ENCODE results near the gene PDE4D. TPM values are rescaled to one million over a fixed set of nuclear protein-coding genes. Genes with fewer than 3 reads are reported as not detected.
A peak's percentile ranks its signal among the peaks of the same experiment; 100 is the strongest.

Gene PDE4D
- total RNA-seq, 1 experiment from 2014 or later = 3.3 TPM

DNA sequence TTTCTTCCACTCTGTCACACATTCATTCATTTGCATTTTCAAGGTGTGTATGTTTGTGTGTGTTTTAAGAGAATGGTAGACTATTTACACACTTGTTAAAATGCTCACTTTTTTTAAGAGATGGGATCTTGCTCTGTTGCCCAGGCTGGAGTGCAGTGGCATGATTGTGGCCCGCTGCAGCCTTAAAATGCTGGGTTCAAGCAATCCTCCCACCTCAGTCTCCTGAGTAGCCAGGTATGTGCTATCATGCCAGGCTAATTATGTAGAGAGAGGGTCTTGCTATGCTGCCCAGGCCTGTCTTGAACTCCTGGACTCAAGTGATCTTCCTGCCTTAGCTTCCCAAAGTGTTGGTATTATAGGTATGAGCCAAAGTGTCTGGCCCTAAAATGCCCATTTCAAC, 173.5 kb downstream of the PDE4D start:
- ChIA-PET POLR2A (no interaction called here), CTCF (no interaction called here)
- H3K36me3 Mint-ChIP-seq = peaks cover 11% of the 10 kb centered on the region
- ATAC-seq (no peak), DNase-seq (ENCODE audit: low spot score) (no peak)
- H3K27ac Mint-ChIP-seq = no peak overlapping the region
- peaks cover 58% of the 10 kb centered on the region for H3K4me1 Mint-ChIP-seq
- H3K4me3 Mint-ChIP-seq = no peak overlapping the region
- peaks cover 17% of the 10 kb centered on the region for H3K9me3 Mint-ChIP-seq
- peak; percentile 96 for TF ChIP-seq ZNF121 (CRISPR knock-in tag; IDR thresholded peaks at IDR 0.05)
- 0 out of 2 replicates have a peak, but pooled peaks have one; percentile 40 for TF ChIP-seq GTF2I (CRISPR knock-in tag; conservative IDR thresholded peaks at IDR 0.05)
- no peak for TF ChIP-seq HMGA2 (CRISPR knock-in tag; IDR thresholded peaks at IDR 0.05)
- H3K27me3 Mint-ChIP-seq (ENCODE audit: low read depth) = no peaks in the 10 kb centered on the region

DNA sequence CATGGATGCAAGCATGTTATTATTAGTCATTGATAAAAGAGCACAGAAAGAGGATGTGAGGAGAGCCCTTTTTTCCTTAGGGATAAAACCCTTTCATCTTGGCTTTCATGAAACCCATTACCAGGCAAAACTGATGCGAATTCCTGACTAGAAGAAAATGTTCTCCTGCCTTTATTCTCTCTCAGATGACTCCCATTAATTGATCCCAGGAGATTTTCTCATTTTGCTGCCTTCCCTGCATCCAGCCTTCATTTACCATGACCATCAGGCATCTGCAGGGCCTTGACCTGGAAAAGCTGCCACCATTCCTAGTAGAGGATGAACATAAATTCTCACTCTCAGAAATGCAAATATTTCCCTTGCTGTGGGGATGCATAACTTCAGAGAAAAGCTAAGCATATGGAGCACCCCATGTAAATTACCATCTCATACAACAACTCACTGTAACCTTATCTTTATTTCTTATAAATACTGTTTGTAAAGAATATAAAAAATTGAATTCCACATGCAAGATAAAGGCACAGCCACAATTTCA, 176.5 kb downstream of the PDE4D start:
- DNase-seq (ENCODE audit: low spot score) (no peak), ATAC-seq (no peak)
- no peak for TF ChIP-seq ZNF671 (CRISPR knock-in tag; IDR thresholded peaks at IDR 0.05)
- TF ChIP-seq ELF4 (CRISPR knock-in tag; IDR thresholded peaks at IDR 0.05; ENCODE audit: low read depth) = no peak
- no peak for TF ChIP-seq TEAD4 (CRISPR knock-in tag; IDR thresholded peaks at IDR 0.05)
- no peak for TF ChIP-seq FOXJ3 (CRISPR knock-in tag; IDR thresholded peaks at IDR 0.05; ENCODE audit: borderline replicate concordance)
- no peak for TF ChIP-seq NFYB (CRISPR knock-in tag; conservative IDR thresholded peaks at IDR 0.05; ENCODE audit: low read depth)
- no peak for TF ChIP-seq ZNF219 (CRISPR knock-in tag; IDR thresholded peaks at IDR 0.05; ENCODE audit: borderline replicate concordance)
- TF ChIP-seq, protein P1, sequence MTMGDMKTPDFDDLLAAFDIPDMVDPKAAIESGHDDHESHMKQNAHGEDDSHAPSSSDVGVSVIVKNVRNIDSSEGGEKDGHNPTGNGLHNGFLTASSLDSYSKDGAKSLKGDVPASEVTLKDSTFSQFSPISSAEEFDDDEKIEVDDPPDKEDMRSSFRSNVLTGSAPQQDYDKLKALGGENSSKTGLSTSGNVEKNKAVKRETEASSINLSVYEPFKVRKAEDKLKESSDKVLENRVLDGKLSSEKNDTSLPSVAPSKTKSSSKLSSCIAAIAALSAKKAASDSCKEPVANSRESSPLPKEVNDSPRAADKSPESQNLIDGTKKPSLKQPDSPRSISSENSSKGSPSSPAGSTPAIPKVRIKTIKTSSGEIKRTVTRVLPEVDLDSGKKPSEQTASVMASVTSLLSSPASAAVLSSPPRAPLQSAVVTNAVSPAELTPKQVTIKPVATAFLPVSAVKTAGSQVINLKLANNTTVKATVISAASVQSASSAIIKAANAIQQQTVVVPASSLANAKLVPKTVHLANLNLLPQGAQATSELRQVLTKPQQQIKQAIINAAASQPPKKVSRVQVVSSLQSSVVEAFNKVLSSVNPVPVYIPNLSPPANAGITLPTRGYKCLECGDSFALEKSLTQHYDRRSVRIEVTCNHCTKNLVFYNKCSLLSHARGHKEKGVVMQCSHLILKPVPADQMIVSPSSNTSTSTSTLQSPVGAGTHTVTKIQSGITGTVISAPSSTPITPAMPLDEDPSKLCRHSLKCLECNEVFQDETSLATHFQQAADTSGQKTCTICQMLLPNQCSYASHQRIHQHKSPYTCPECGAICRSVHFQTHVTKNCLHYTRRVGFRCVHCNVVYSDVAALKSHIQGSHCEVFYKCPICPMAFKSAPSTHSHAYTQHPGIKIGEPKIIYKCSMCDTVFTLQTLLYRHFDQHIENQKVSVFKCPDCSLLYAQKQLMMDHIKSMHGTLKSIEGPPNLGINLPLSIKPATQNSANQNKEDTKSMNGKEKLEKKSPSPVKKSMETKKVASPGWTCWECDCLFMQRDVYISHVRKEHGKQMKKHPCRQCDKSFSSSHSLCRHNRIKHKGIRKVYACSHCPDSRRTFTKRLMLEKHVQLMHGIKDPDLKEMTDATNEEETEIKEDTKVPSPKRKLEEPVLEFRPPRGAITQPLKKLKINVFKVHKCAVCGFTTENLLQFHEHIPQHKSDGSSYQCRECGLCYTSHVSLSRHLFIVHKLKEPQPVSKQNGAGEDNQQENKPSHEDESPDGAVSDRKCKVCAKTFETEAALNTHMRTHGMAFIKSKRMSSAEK (CRISPR knock-in tag; IDR thresholded peaks at IDR 0.05; ENCODE audit: borderline replicate concordance) = no peak
- no peak for TF ChIP-seq ATF3 (CRISPR knock-in tag; conservative IDR thresholded peaks at IDR 0.05)
- TF ChIP-seq ZNF396 (CRISPR knock-in tag; IDR thresholded peaks at IDR 0.05; ENCODE audit: borderline replicate concordance) = no peak
- no peak for TF ChIP-seq ZMAT4 (CRISPR knock-in tag; IDR thresholded peaks at IDR 0.05)
- TF ChIP-seq JUN (CRISPR knock-in tag; IDR thresholded peaks at IDR 0.05) = no peak
- no peak for TF ChIP-seq RELA (CRISPR knock-in tag; IDR thresholded peaks at IDR 0.05; ENCODE audit: borderline replicate concordance)
- TF ChIP-seq GRHL2 (CRISPR knock-in tag; IDR thresholded peaks at IDR 0.05; ENCODE audit: insufficient replicate concordance, severe bottlenecking) = no peak
- no peak for TF ChIP-seq E2F1 (CRISPR knock-in tag; IDR thresholded peaks at IDR 0.05)
- TF ChIP-seq MAX (CRISPR knock-in tag; IDR thresholded peaks at IDR 0.05) = no peak
- TF ChIP-seq TEAD1 (CRISPR knock-in tag; IDR thresholded peaks at IDR 0.05) = no peak
- TF ChIP-seq ZNF138 (CRISPR knock-in tag; conservative IDR thresholded peaks at IDR 0.05) = no peak
- no peak for TF ChIP-seq EMX1 (CRISPR knock-in tag; IDR thresholded peaks at IDR 0.05)
- TF ChIP-seq ZNF416 (CRISPR knock-in tag; IDR thresholded peaks at IDR 0.05) = no peak
- peaks cover 40% of the 10 kb centered on the region for H3K9me3 Mint-ChIP-seq
- no peak overlapping the region for H3K4me3 Mint-ChIP-seq
- no peaks in the 10 kb centered on the region for H3K27me3 Mint-ChIP-seq (ENCODE audit: low read depth)
- POLR2A ChIA-PET = no interaction called here
- peaks cover 36% of the 10 kb centered on the region for H3K4me1 Mint-ChIP-seq
- H3K36me3 Mint-ChIP-seq = peaks cover 34% of the 10 kb centered on the region
- CTCF ChIA-PET = no interaction called here
- no peak overlapping the region for H3K27ac Mint-ChIP-seq
